SJSA1 (cell line): ENCODE results near the gene ITGBL1. TPM values are rescaled to one million over a fixed set of nuclear protein-coding genes. Genes with fewer than 3 reads are reported as not detected.

ENCODE experiments used
- DNase-seq, 2 experiments: peaks; one replicate each; pipeline ENCODE4 v3.0.0-alpha.2; 2015 to 2020; ENCODE audit warnings: low spot score in 2 of 2, low read depth in 1 of 2
- H3K27ac ChIP-seq: fragments of 250-450 bp; sonication (Bioruptor Pico); 2 replicates; pipeline ENCODE4 v1.5.1; 2020; ENCODE audit warnings: mild to moderate bottlenecking, moderate library complexity
- H3K27me3 ChIP-seq: fragments of 250-450 bp; sonication (Bioruptor Pico); replicated peaks from 2 replicates; pipeline ENCODE4 v1.5.1; 2020; ENCODE audit warnings: mild to moderate bottlenecking, moderate library complexity
- H3K36me3 ChIP-seq: fragments of 250-450 bp; sonication (Bioruptor Pico); 2 replicates; pipeline ENCODE4 v1.5.1; 2020; ENCODE audit warnings: mild to moderate bottlenecking
- H3K4me1 ChIP-seq: fragments of 250-450 bp; sonication (Bioruptor Pico); replicated peaks from 2 replicates; pipeline ENCODE4 v1.6.1; 2021; ENCODE audit warnings: mild to moderate bottlenecking
- H3K4me3 ChIP-seq: fragments of 250-450 bp; sonication (Bioruptor Pico); 2 replicates; pipeline ENCODE4 v1.5.1; 2020; ENCODE audit warnings: mild to moderate bottlenecking
- H3K9me3 ChIP-seq: fragments of 250-450 bp; sonication (Bioruptor Pico); replicated peaks from 2 replicates; pipeline ENCODE4 v1.5.1; 2020; ENCODE audit warnings: mild to moderate bottlenecking
- total RNA-seq: library from RNA; depleted of rRNA; stranded (reverse); fragments of >200 nt; shearing (Covaris generic); gene quantifications from 2 replicates; pipeline ENCODE4 v1.2.3, GENCODE V29; 2014

ITGBL1 gene
- total RNA-seq, 1 experiment from 2014 or later = 63.3 TPM

DNA sequence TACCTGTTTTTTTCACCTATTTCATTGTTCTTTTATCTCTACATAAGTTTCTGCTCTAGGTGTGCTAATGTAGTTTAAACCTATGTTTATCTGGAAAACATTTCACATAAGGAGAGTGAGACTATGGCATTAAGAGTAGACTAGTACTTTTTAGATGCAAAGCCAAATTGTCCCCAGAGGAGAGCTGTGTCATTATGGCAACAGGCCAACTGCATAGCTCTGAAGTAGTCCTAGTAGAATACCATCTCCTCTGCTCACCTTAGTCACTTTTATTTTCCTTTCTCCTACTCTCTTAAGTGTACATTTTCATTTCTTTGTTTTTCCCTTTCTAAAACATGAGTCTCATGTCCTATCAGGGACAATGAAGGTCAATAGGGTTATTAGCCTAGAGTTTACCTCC, 123.1 kb downstream of the ITGBL1 start:
- no peaks in the 10 kb centered on the region for H3K27me3 ChIP-seq
- peaks cover 5% of the 10 kb centered on the region; the same call in 1 of the 2 replicates for H3K36me3 ChIP-seq
- no peak for DNase-seq
- H3K4me3 ChIP-seq = no peak overlapping the region
- H3K27ac ChIP-seq = no peak overlapping the region
- H3K9me3 ChIP-seq = no peaks in the 10 kb centered on the region
- peaks cover 20% of the 10 kb centered on the region for H3K4me1 ChIP-seq

DNA sequence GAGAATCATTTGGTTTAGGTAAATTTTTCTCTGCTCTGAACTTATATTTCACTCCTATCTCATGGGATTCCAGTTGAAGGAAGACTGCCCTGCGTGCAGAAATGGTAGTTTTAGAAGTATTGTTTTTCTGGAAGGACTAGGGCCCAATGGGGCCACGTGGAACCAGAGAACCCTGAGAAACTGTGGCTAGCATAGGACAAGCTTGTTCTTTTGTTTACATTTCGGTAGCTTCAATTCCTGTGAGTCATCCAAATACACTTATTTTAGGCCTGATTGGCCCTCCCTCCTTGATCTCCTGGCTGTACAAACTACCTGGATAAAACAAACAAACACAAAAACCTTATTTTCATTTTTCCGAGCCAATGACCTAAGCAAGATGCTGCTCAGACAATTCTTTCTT, 124.0 kb downstream of the ITGBL1 start:
- peak in 1 of 2 experiments; percentile 24 for DNase-seq
- Histone ChIP-seq H3K4me1 (peaks cover 20% of the 10 kb centered on the region), H3K4me3 (no peak overlapping the region), H3K27ac (no peak overlapping the region), H3K36me3 (peaks cover 5% of the 10 kb centered on the region; the same call in 1 of the 2 replicates), H3K27me3 (no peaks in the 10 kb centered on the region), H3K9me3 (no peaks in the 10 kb centered on the region)

DNA sequence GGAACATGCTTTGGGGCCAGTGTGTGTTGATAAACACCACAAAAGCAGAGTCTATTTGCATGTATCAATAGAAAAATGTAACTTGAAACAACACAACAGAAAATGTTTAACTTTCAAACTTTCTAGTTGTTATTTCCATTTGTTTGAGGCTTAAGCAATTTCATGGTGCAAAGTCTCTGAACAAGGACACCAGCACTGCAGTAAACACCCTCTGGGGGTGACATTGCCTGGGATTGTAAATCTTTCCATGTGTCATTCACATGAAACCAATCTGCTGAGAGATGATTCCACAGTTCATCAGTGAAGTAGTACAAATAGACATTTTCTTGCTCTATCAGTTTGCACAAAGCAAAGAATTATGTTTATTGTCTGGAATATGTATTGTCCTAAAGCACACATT, 124.5 kb downstream of the ITGBL1 start:
- peaks cover 5% of the 10 kb centered on the region; the same call in 1 of the 2 replicates for H3K36me3 ChIP-seq
- H3K9me3 ChIP-seq = no peaks in the 10 kb centered on the region
- H3K4me3 ChIP-seq = no peak overlapping the region
- H3K4me1 ChIP-seq = peaks cover 20% of the 10 kb centered on the region
- no peak for DNase-seq
- no peaks in the 10 kb centered on the region for H3K27me3 ChIP-seq
- no peak overlapping the region for H3K27ac ChIP-seq

DNA sequence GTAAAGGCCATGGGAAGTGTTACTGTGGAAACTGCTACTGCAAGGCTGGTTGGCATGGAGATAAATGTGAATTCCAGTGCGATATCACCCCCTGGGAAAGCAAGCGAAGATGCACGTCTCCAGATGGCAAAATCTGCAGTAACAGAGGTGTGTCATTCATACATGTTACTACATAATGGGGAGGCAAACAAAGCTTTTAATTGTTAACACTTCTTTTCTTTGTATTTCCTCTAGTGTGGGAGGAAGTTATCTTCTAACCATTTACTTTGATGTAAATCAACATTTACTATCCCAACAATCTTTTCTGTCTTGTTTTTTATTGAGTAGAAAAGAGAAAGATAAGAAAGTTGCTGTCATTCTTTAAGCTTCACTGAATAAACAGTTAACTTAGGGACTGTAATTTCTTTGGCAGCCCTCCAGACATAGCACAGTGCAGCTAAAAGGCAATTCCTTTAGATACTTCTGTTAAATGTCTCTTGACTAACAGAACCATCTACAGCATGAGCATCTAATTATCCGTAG, 126.9 kb downstream of the ITGBL1 start:
- Histone ChIP-seq H3K27ac (no peak overlapping the region), H3K9me3 (no peaks in the 10 kb centered on the region), H3K4me1 (peaks cover 20% of the 10 kb centered on the region), H3K27me3 (no peaks in the 10 kb centered on the region), H3K4me3 (no peak overlapping the region), H3K36me3 (peaks cover 5% of the 10 kb centered on the region; the same call in 1 of the 2 replicates)
- peak in 1 of 2 experiments; percentile 30 for DNase-seq

DNA sequence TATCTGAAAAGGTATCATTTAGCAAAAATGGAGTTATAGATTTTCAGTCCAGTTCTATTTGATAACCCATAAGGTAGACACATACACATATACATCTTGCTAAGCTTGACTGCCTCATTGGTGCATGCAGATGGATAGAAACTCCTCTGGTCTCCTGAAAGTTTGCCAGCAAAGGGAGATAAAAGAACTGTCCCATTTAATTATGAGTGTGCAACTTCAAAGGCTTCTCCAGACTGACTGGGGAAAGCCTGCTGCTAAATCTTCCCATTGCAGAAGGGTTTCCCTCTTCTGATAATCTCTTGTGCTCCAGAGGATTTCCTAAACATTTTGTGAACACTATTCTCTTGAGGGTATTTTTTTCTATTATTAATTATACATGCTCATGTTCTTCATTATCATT, 131.9 kb downstream of the ITGBL1 start:
- H3K9me3 ChIP-seq = no peaks in the 10 kb centered on the region
- no peaks in the 10 kb centered on the region for H3K36me3 ChIP-seq
- no peaks in the 10 kb centered on the region for H3K27me3 ChIP-seq
- H3K27ac ChIP-seq = no peak overlapping the region
- H3K4me1 ChIP-seq = peaks cover 11% of the 10 kb centered on the region
- no peak overlapping the region for H3K4me3 ChIP-seq
- DNase-seq = no peak

DNA sequence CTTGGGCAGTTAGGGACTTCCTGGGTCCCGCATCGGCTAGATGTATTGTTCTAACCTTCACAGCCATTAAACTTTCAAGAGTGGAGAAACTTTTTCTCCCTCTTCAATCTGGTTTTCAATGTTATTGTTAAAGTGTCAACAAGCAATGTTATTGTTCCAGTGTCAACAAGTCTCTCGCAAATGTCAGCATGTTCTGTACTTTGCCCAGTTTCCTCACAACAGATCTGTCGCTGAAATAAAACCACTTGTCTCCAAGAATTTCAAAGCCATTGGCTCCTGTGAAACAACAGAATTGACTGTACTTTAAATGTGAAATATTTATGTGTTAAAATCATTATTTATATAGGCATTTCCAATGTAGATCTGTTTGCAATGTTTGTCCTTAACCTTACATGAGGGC, 138.0 kb downstream of the ITGBL1 start:
- Histone ChIP-seq H3K9me3 (no peaks in the 10 kb centered on the region), H3K27ac (no peak overlapping the region)

DNA sequence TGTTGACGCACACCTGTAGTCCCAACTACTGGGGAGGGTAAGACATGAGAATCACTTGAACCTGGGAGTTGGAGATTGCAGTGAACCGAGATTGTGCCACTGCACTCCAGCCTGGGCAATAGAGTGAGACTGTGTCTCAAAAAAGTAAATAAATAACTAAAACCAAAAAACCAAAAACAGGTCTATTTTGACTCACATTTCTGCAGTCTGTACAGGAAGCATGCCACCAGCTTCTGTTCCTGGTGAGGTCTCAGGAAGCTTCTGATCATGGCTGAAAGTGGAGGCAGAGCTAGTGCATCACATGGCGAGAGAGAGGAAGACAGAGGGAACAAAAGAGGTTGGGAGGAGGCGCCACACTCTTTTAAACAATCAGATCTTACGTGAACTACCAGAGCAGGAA, 142.5 kb downstream of the ITGBL1 start:
- Histone ChIP-seq H3K9me3 (no peaks in the 10 kb centered on the region), H3K36me3 (no peaks in the 10 kb centered on the region), H3K4me1 (no peaks in the 10 kb centered on the region), H3K27me3 (no peaks in the 10 kb centered on the region), H3K4me3 (no peak overlapping the region), H3K27ac (no peak overlapping the region)
- DNase-seq = no peak

More for the DNA sequence above, 138.0 kb downstream of the ITGBL1 start:
- H3K4me3 ChIP-seq = no peak overlapping the region
- H3K4me1 ChIP-seq = no peaks in the 10 kb centered on the region; the same call in 1 of the 2 replicates
- no peaks in the 10 kb centered on the region for H3K36me3 ChIP-seq
- DNase-seq = no peak
- H3K27me3 ChIP-seq = no peaks in the 10 kb centered on the region

DNA sequence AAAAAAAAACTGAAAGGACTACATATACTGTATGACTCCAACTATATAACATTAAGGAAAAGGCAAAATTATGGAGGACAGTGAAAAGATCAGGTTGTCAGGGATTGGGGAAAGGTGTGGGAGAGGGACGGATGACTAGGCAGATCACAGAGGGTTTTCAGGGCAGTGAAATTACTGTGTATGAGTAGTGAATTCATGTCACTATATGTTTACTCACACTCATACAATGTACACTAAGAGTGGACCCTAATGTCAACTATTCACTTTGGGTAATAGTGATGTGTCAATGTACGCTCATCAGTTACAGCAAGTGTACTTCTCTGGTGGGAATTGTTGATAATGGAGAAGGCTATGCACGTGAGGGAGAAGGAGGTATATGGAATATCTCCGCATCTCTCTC, 144.3 kb downstream of the ITGBL1 start:
- no peak overlapping the region for H3K27ac ChIP-seq
- H3K4me3 ChIP-seq = no peak overlapping the region
- DNase-seq = no peak
- H3K36me3 ChIP-seq = no peaks in the 10 kb centered on the region
- no peaks in the 10 kb centered on the region for H3K4me1 ChIP-seq
- no peaks in the 10 kb centered on the region for H3K9me3 ChIP-seq
- no peaks in the 10 kb centered on the region for H3K27me3 ChIP-seq

DNA sequence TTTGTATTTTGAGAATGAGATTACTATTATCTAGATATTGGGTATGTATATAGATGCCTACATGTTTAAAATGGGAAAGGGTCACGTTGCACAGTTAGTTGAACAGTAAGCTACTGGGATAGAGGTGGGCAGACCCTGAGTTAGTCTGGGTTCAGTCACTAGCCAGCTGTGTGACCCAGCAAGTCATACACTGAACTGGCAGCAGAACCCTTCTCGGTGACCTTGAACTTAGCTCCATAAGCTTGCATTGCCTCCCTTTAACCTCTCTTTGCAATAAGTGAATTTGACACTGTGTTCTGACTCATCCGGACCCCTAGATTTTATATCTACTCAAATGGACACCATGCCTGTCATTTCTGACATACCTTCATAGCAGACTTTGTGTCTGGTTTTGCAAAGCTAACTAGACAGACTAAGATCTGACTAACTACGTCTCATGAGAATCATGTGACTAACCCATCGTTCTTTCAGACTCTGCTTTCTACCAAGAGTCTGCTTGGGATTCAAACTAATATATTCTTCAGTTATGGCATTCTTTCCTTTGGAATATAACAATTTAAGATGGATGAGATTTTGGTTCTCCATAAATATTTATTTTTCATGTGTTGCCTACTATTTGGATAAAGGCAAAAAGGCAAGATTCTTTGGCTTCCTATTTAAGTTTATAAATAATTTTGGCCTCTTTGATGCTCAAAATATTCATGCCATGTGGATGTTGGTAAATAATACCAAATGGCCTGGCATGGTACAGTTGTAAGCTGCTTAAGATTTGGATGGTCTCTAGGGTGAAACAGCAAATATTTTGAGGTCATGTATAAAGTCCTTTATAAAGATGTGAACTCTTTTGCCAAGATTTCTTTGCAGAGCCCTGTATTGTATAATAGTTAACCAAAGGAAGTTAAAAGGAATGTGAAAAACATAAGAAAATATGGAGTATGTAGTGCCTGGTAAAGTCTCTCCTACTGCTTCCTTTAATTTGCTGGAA, 159.3 kb downstream of the ITGBL1 start:
- DNase-seq = no peak
- Histone ChIP-seq H3K4me1 (0 out of 2 replicates have a peak, but pooled peaks cover 3% of the 10 kb centered on the region), H3K9me3 (no peaks in the 10 kb centered on the region), H3K27ac (no peak overlapping the region), H3K36me3 (no peaks in the 10 kb centered on the region), H3K4me3 (no peak overlapping the region), H3K27me3 (no peaks in the 10 kb centered on the region)

DNA sequence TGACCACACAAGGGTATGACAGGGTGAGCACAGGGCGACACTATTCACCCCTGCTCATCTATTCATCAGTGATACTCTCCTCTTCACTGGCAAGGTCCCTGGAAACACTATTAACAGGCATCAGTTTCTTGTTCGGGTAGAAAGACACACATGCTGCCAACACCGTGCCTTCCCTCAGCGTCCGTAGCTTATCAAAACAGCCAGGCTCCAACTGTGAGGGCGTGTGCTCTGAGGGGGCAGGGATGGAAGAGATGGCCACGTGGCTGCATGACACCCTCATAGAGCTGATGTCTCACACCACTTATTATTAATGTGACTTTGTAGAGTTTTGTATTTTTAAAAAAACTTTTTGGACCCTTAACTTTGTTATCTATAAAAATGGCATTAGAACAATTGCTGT, 160.3 kb downstream of the ITGBL1 start:
- no peaks in the 10 kb centered on the region for H3K9me3 ChIP-seq
- H3K27me3 ChIP-seq = no peaks in the 10 kb centered on the region
- 0 out of 2 replicates have a peak, but pooled peaks cover 3% of the 10 kb centered on the region for H3K4me1 ChIP-seq
- H3K36me3 ChIP-seq = no peaks in the 10 kb centered on the region
- H3K27ac ChIP-seq = no peak overlapping the region
- no peak for DNase-seq
- no peak overlapping the region for H3K4me3 ChIP-seq

DNA sequence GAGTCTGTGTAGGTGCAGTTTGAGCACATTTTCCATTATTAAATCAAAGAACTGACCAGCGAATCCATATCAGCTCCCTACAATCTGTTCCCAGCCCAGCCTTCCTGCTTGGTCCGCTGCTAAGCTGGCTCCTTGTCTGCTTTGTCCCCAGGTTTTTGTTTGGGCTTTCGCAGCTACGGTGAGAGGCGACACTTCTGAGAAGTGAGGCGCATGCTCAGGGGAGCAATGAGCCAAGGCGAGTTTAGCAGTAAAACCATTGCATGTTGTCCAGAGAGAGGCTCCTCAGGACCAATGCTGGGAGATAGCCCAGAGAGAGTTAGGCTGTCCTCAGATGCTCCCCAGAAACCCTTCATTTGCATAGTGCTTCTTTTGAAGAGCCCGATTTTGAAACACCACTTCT, 162.0 kb downstream of the ITGBL1 start:
- no peaks in the 10 kb centered on the region for H3K36me3 ChIP-seq
- H3K9me3 ChIP-seq = no peaks in the 10 kb centered on the region
- no peaks in the 10 kb centered on the region for H3K27me3 ChIP-seq
- H3K27ac ChIP-seq = no peak overlapping the region
- no peak overlapping the region for H3K4me3 ChIP-seq
- H3K4me1 ChIP-seq = 0 out of 2 replicates have a peak, but pooled peaks cover 3% of the 10 kb centered on the region
- DNase-seq = no peak

DNA sequence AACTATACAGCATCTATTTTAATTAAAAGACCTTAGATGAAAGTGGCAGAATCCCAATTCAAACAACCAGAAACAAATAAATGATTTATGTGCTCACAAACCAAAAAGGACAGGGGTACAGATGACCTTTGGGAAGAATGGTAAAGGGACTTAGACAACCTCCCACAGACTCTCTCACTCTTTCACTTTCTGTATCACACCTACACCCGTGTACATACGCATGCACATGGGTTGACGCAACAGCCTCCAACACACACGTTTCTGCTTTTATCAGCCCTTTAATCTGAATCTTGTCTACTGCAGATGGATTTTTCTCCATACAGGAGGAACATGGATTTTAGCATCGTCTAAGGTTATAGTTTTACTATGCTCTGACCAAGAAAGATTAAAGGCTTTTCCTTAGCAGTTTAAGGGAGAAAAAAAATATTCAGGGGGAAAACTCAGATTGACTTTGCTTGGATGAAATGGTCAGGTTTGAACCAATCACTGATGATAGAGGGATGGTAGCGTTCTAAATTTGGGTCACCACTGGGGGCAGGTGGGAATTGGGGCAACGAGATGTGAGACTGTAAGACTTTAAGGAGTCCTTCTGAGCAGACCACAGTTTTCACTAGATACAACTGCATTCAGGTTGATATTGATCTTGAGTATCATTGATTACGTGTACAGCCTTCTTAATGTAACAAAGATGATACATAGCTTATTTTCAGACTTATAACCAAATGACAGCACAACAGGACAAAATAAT, 166.1 kb downstream of the ITGBL1 start:
- Histone ChIP-seq H3K36me3 (no peaks in the 10 kb centered on the region), H3K9me3 (no peaks in the 10 kb centered on the region), H3K4me1 (peaks cover 4% of the 10 kb centered on the region), H3K27ac (no peak overlapping the region), H3K4me3 (no peak overlapping the region), H3K27me3 (no peaks in the 10 kb centered on the region)
- DNase-seq = no peak

DNA sequence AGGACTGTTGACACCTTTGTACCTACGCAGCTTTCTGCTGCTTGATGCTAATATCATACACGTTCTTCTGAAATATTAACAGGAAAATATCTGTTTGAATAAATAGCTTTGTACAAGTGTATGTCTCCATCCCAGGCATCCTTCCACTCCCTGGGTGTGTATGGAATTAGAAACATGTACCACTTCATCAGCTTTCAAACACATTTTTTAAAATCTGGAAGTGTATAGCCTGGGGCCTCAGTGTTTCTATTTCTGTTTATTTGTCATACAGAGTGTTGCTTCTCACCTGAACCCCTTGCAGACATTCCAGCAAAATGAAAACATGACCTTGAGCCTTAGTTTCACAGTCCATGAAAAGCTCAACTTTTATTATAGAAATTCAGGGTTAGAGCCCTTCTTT, 168.6 kb downstream of the ITGBL1 start:
- Histone ChIP-seq H3K36me3 (no peaks in the 10 kb centered on the region), H3K27ac (no peak overlapping the region), H3K27me3 (no peaks in the 10 kb centered on the region), H3K9me3 (no peaks in the 10 kb centered on the region), H3K4me1 (peaks cover 14% of the 10 kb centered on the region), H3K4me3 (no peak overlapping the region)
- DNase-seq = no peak
